HG03521 (cell line): ENCODE measurements around the gene SIGLEC5.

Source experiments
- ATAC-seq: cut with Tn5 transposase; IDR thresholded peaks from one replicate; pipeline ENCODE4 v1.9.1; 2021; ENCODE audit warnings: mild to moderate bottlenecking, moderate library complexity; ENCODE audit not compliant: unreplicated experiment

The SIGLEC5 gene

GRCh38 chr19:51590441-51590840, 39.8 kb downstream of the SIGLEC5 start:
- no peak for ATAC-seq

- no peak for ATAC-seq
These were observed 40.7 kb downstream of the SIGLEC5 start for GRCh38 chr19:51589511-51589910.

- ATAC-seq = no peak
These were observed 42.7 kb downstream of the SIGLEC5 start for GRCh38 chr19:51587264-51588191.

- no peak for ATAC-seq
These were observed 43.4 kb downstream of the SIGLEC5 start for GRCh38 chr19:51586799-51587198.

- no peak for ATAC-seq
These were observed 44.0 kb downstream of the SIGLEC5 start for GRCh38 chr19:51586103-51586728.

- no peak for ATAC-seq
These were observed 53.4 kb downstream of the SIGLEC5 start for GRCh38 chr19:51576850-51577249.

- no peak for ATAC-seq
These were observed 56.9 kb downstream of the SIGLEC5 start for GRCh38 chr19:51573331-51573730.

- ATAC-seq = no peak
These were observed 57.3 kb downstream of the SIGLEC5 start for GRCh38 chr19:51572908-51573307.

GRCh38 chr19:51572410-51572809, 57.8 kb downstream of the SIGLEC5 start:
- no peak for ATAC-seq

GRCh38 chr19:51571599-51571998, 58.6 kb downstream of the SIGLEC5 start:
- ATAC-seq = no peak

GRCh38 chr19:51570962-51571575, 59.1 kb downstream of the SIGLEC5 start, which contains the start of gene ZNF175:
TSS of gene ZNF175 (plus strand) at chr19:51571283. CDS start at chr19:51573330, 2,047 bp downstream.
- peak; percentile 87 for ATAC-seq

GRCh38 chr19:51568456-51568855, 61.7 kb downstream of the SIGLEC5 start:
- no peak for ATAC-seq

GRCh38 chr19:51567583-51567982, 62.6 kb downstream of the SIGLEC5 start:
- ATAC-seq = no peak

GRCh38 chr19:51566489-51567100, 63.6 kb downstream of the SIGLEC5 start:
- ATAC-seq = no peak

- ATAC-seq = no peak
These were observed 64.6 kb downstream of the SIGLEC5 start for GRCh38 chr19:51565583-51565982.

- no peak for ATAC-seq
These were observed 65.4 kb downstream of the SIGLEC5 start for GRCh38 chr19:51564791-51565190.
